CD14-positive monocyte (primary cell): ENCODE results near the gene WNT7B. TPM values are rescaled to one million over a fixed set of nuclear protein-coding genes. Genes with fewer than 3 reads are reported as not detected.
A peak's percentile ranks its signal among the peaks of the same experiment; 100 is the strongest.

Experiments used
- DNase-seq, 3 donors: peaks; one replicate each; pipeline ENCODE4 v3.0.0-alpha.2; 2011 to 2022
- H2AFZ ChIP-seq: 2 replicates; pipeline ENCODE4 v1.6.0; 2012; ENCODE audit warnings: mild to moderate bottlenecking, low read depth, low read length, inconsistent platforms; ENCODE audit not compliant: insufficient read depth, poor library complexity, severe bottlenecking
- H3K27ac ChIP-seq, 2 donors: 1 replicate in 1 of 2; 2 replicates in 1 of 2; pipeline ENCODE4 v1.5.1; 2012 to 2013; ENCODE audit warnings: low read length in 2 of 2, control low read depth in 1 of 2, inconsistent platforms in 1 of 2, low read depth in 1 of 2, mild to moderate bottlenecking in 1 of 2
- H3K27me3 ChIP-seq, 2 donors: one replicate each; pipeline versions ENCODE4 v1.6.0 to v1.6.1; 2011 to 2013; ENCODE audit warnings: low read length in 2 of 2; ENCODE audit not compliant: control insufficient read depth in 2 of 2, insufficient read depth in 2 of 2
- H3K36me3 ChIP-seq, 2 donors: replicated peaks in 1 of 2; 1 replicate in 1 of 2; 2 replicates in 1 of 2; pipeline versions ENCODE4 v1.5.1 to v1.6.1; 2012 to 2013; ENCODE audit warnings: low read length in 2 of 2, control low read depth in 1 of 2, inconsistent platforms in 1 of 2, mild to moderate bottlenecking in 1 of 2; ENCODE audit not compliant: insufficient read depth in 2 of 2, control insufficient read depth in 1 of 2
- H3K4me1 ChIP-seq, 2 donors: 1 replicate in 1 of 2; 2 replicates in 1 of 2; pipeline versions ENCODE4 v1.5.1 to v1.6.1; 2012 to 2013; ENCODE audit warnings: low read length in 2 of 2, control low read depth in 1 of 2, inconsistent platforms in 1 of 2, mild to moderate bottlenecking in 1 of 2, moderate library complexity in 1 of 2; ENCODE audit not compliant: insufficient read depth in 2 of 2, control insufficient read depth in 1 of 2
- H3K4me2 ChIP-seq: replicated peaks from 2 replicates; pipeline ENCODE3; 2012; ENCODE audit warnings: low read length, moderate library complexity, mild to moderate bottlenecking; ENCODE audit not compliant: poor library complexity, severe bottlenecking; ENCODE audit errors: extremely low read depth
- H3K4me3 ChIP-seq, 3 experiments: fragments of 200-600 bp in 1 of 3; sonication (generic) in 1 of 3; replicated peaks in 1 of 3; 1 replicate in 2 of 3; 2 replicates in 1 of 3; pipeline ENCODE4 v1.5.1; 2011 to 2013; ENCODE audit warnings: low read length in 3 of 3, mild to moderate bottlenecking in 3 of 3, control low read depth in 2 of 3, low read depth in 2 of 3, inconsistent platforms in 1 of 3, moderate library complexity in 1 of 3
- H3K79me2 ChIP-seq: 2 replicates; pipeline ENCODE4 v1.6.0; 2012; ENCODE audit warnings: mild to moderate bottlenecking, control low read depth, inconsistent platforms, low read length, moderate library complexity; ENCODE audit not compliant: insufficient read depth
- H3K9ac ChIP-seq: 2 replicates; pipeline ENCODE4 v1.6.0; 2017; ENCODE audit warnings: low read length, mild to moderate bottlenecking; ENCODE audit not compliant: insufficient read depth, poor library complexity, severe bottlenecking
- H3K9me3 ChIP-seq, 2 donors: replicated peaks in 1 of 2; 1 replicate in 1 of 2; 2 replicates in 1 of 2; pipeline versions ENCODE4 v1.5.1 to v1.6.1; 2012 to 2013; ENCODE audit warnings: low read length in 2 of 2, control low read depth in 1 of 2; ENCODE audit not compliant: control insufficient read depth in 1 of 2, insufficient read depth in 1 of 2
- H4K20me1 ChIP-seq: 2 replicates; pipeline ENCODE4 v1.6.0; 2012; ENCODE audit warnings: mild to moderate bottlenecking, low read length, control low read depth, moderate library complexity; ENCODE audit not compliant: insufficient read depth
- H3K27ac Mint-ChIP-seq, 7 donors: one replicate each; pipeline ENCODE4 v1.8.0; 2020; ENCODE audit warnings: mild to moderate bottlenecking in 7 of 7, mixed read lengths in 7 of 7, moderate library complexity in 6 of 7, inconsistent platforms in 2 of 7
- H3K27me3 Mint-ChIP-seq, 3 donors: one replicate each; pipeline ENCODE4 v1.8.0; 2021 to 2022; ENCODE audit warnings: low read depth in 3 of 3, mild to moderate bottlenecking in 3 of 3, mixed read lengths in 3 of 3, moderate library complexity in 3 of 3, inconsistent platforms in 1 of 3
- H3K36me3 Mint-ChIP-seq, 2 donors: one replicate each; pipeline ENCODE4 v1.8.0; 2020; ENCODE audit warnings: mixed read lengths in 2 of 2, inconsistent platforms in 1 of 2, mild to moderate bottlenecking in 1 of 2
- H3K4me1 Mint-ChIP-seq: one replicate; pipeline ENCODE4 v1.8.0; 2020; ENCODE audit warnings: mild to moderate bottlenecking, mixed read lengths
- H3K4me3 Mint-ChIP-seq, 2 donors: one replicate each; pipeline ENCODE4 v1.8.0; 2020; ENCODE audit warnings: mild to moderate bottlenecking in 2 of 2, mixed read lengths in 2 of 2, moderate library complexity in 1 of 2
- H3K9me3 Mint-ChIP-seq, 7 donors: one replicate each; pipeline ENCODE4 v1.8.0; 2020 to 2022; ENCODE audit warnings: mixed read lengths in 7 of 7, mild to moderate bottlenecking in 6 of 7, moderate library complexity in 6 of 7, inconsistent platforms in 2 of 7
- CTCF ChIP-seq: fragments of 200-600 bp; IDR thresholded peaks from one replicate; pipeline ENCODE4 v1.8.0; 2022; ENCODE audit warnings: antibody characterized with exemption, mild to moderate bottlenecking
- WGBS: methylation state at CpG from one replicate; pipeline ENCODE4 v1.1.5; 2013; ENCODE audit warnings: missing lambda C conversion rate; ENCODE audit not compliant: insufficient coverage; 5-methylcytosine and 5-hydroxymethylcytosine counted together
- intact Hi-C, 2 donors: fragments of 100-400 bp; cut with micrococcal nuclease; formaldehyde crosslinking; loops; one replicate each; pipeline versions ENCODE4 v1.15.0 to v1.15.1; 2023
- polyA plus RNA-seq, 3 donors: library from polyadenylated mRNA; depleted of rRNA in 1 of 3; unstranded in 2 of 3; stranded (reverse) in 1 of 3; fragments of 300-500 nt in 2 of 3; fragments of >200 nt in 1 of 3; fragmentation: Illumina TruSeq in 2 of 3; gene quantifications; 1 replicate in 2 of 3; 2 replicates in 1 of 3; pipeline ENCODE4 v1.2.3, GENCODE V29; 2012 to 2021

WNT7B gene
- polyA plus RNA-seq, 3 donors = not detected

GRCh38 chr22:45879552-45879949 is 97.4 kb downstream of the WNT7B start:
- H3K9me3 ChIP-seq = peaks cover 0 to 6% of the 10 kb centered on the region in 2 donors
- H3K27me3 ChIP-seq = peaks cover 11 to 64% of the 10 kb centered on the region in 2 donors
- intact Hi-C loops = loop anchor here in 1 of 2 donors (10.0 kb wide), 1 partner anchor 305 kb away; no protein-coding TSS in a partner anchor
- Mint-ChIP-seq H3K9me3 (peaks cover 0 to 13% (median 2%) of the 10 kb centered on the region in 7 donors), H3K27ac (no peak overlapping the region), H3K4me1 (no peaks in the 10 kb centered on the region), H3K4me3 (peak overlapping the region in 1 of 2 donors; percentile 68), H3K27me3 (peaks cover 59 to 78% (median 73%) of the 10 kb centered on the region in 3 donors), H3K36me3 (no peaks in the 10 kb centered on the region)
- TF ChIP-seq CTCF = no peak
- no peak overlapping the region for H3K4me2 ChIP-seq
- H3K9ac ChIP-seq = no peak overlapping the region
- no peak overlapping the region for H2AFZ ChIP-seq
- H3K79me2 ChIP-seq = no peaks in the 10 kb centered on the region
- no peaks in the 10 kb centered on the region for H3K36me3 ChIP-seq
- no peak overlapping the region for H3K4me3 ChIP-seq
- 85% methylated on average over 5 of the region's 6 CpGs for WGBS
- DNase-seq = no peak
- no peak overlapping the region for H3K27ac ChIP-seq
- no peaks in the 10 kb centered on the region for H4K20me1 ChIP-seq
- H3K4me1 ChIP-seq = no peaks in the 10 kb centered on the region

- Histone ChIP-seq H3K79me2 (no peaks in the 10 kb centered on the region), H3K4me2 (no peak overlapping the region), H4K20me1 (no peaks in the 10 kb centered on the region), H3K27me3 (peaks cover 11 to 68% of the 10 kb centered on the region in 2 donors), H3K9me3 (peaks cover 0 to 6% of the 10 kb centered on the region in 2 donors), H3K4me3 (no peak overlapping the region), H3K9ac (no peak overlapping the region), H3K36me3 (no peaks in the 10 kb centered on the region), H3K27ac (no peak overlapping the region), H2AFZ (no peak overlapping the region), H3K4me1 (no peaks in the 10 kb centered on the region)
- Mint-ChIP-seq H3K4me1 (no peaks in the 10 kb centered on the region), H3K4me3 (peak overlapping the region in 1 of 2 donors; percentile 42), H3K27ac (no peak overlapping the region), H3K36me3 (no peaks in the 10 kb centered on the region), H3K27me3 (peaks cover 59 to 82% (median 73%) of the 10 kb centered on the region in 3 donors), H3K9me3 (peaks cover 0 to 13% (median 2%) of the 10 kb centered on the region in 7 donors)
- intact Hi-C loops = loop anchor here in 1 of 2 donors (10.0 kb wide), 1 partner anchor 304 kb away; no protein-coding TSS in a partner anchor
- no peak for DNase-seq
- no peak for TF ChIP-seq CTCF
- 30% methylated on average over 11 of the region's 16 CpGs for WGBS
Observed at GRCh38 chr22:45878901-45879551, 97.9 kb downstream of the WNT7B start.
